HG02973 (cell line): ENCODE data around the gene ZNF700.
"Not testable (repeated sequence)": the region's sequence is repeated elsewhere in the genome, so short reads cannot be mapped to it uniquely, and the experiment has no call there.

Source experiments
- ATAC-seq: cut with Tn5 transposase; IDR thresholded peaks from one replicate; pipeline ENCODE4 v1.9.1; 2021; ENCODE audit warnings: moderate library complexity; ENCODE audit not compliant: unreplicated experiment

ZNF700 gene

DNA sequence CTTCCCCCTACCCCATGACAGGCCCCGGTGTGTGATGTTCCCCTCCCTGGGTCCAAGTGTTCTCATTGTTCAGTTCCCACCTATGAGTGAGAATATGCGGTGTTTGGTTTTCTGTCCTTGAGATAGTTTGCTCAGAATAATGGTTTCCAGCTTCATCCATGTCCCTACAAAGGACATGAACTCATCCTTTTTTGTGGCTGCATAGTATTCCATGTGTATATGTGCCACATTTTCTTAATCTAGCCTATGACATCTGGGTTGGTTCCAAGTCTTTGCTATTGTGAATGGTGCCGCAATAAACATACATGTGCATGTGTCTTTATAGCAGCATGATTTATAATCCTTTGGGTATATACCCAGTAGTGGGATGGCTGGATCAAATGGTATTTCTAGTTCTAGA lies 13.5 kb downstream of the ZNF700 start:
- not testable (repeated sequence) for ATAC-seq

GRCh38 chr19:11941361-11941887 lies 16.5 kb downstream of the ZNF700 start:
- ATAC-seq = not testable (repeated sequence)

- ATAC-seq = no peak
Measured at GRCh38 chr19:11942008-11942842, 17.3 kb downstream of the ZNF700 start.

DNA sequence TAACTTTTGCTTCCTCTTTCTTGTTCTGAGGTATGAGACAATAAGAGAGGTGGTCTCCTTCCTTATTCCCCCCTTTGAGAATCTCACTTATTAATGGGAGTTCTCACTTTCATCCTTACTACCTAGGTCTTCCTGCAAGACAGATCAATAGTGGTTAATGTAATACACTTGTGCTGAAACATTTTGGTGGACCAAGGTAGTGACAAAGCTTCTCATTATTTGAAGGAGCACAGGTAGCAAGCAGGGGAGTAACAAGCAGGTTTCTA lies 17.9 kb downstream of the ZNF700 start:
- ATAC-seq = no peak

GRCh38 chr19:11944656-11945055 lies 19.7 kb downstream of the ZNF700 start:
- ATAC-seq = no peak

- ATAC-seq = no peak
Measured at GRCh38 chr19:11948646-11949045, 23.7 kb downstream of the ZNF700 start.

- ATAC-seq = no peak
Measured at GRCh38 chr19:11949201-11949600, 24.3 kb downstream of the ZNF700 start.

DNA sequence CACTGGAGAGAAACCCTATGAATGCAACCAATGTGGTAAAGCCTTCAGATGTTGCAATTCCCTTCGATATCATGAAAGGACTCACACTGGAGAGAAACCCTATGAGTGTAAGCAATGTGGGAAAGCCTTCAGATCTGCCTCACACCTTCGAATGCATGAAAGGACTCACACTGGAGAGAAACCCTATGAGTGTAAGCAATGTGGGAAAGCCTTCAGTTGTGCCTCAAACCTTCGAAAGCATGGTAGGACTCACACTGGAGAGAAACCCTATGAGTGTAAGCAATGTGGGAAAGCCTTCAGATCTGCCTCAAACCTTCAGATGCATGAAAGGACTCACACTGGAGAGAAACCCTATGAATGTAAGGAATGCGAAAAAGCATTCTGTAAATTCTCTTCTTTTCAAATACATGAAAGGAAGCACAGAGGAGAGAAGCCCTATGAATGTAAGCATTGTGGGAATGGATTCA lies 24.7 kb downstream of the ZNF700 start:
- not testable (repeated sequence) for ATAC-seq

DNA sequence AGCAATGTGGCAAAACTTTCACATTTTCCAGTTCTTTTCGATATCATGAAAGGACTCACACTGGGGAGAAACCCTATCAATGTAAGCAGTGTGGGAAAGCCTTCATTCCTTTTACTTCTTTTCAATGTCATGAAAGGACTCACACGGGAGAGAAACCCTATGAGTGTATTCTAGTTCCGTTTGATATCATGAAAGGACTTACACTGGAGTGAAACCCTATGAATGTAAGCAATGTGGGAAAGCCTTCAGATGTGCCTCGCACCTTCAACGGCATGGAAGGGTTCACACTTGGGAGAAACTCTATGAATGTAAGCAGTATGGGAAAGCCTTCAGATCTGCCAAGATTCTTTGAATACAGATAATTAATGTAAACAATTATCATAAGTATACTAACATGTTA lies 25.4 kb downstream of the ZNF700 start:
- no peak for ATAC-seq

GRCh38 chr19:11963566-11964355 lies 38.9 kb downstream of the ZNF700 start:
- ATAC-seq = no peak

DNA sequence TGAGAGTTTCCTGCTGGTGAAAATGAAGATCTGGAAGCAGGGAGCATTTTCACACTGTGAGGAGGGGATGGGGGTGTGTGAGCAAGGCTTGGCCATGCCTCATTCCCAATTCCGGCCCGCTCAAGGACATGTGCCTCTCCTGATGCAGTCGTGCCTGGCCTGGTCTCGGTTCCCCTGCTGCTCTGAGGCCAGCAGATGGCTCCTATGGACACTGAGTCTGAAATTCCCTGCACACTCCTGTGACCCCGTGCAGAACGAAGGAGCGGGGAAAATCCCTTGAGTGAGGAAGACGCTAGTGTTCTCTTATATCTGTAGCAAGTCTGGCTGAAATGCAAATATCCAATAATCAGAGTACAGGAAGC lies 39.6 kb downstream of the ZNF700 start:
- no peak for ATAC-seq

DNA sequence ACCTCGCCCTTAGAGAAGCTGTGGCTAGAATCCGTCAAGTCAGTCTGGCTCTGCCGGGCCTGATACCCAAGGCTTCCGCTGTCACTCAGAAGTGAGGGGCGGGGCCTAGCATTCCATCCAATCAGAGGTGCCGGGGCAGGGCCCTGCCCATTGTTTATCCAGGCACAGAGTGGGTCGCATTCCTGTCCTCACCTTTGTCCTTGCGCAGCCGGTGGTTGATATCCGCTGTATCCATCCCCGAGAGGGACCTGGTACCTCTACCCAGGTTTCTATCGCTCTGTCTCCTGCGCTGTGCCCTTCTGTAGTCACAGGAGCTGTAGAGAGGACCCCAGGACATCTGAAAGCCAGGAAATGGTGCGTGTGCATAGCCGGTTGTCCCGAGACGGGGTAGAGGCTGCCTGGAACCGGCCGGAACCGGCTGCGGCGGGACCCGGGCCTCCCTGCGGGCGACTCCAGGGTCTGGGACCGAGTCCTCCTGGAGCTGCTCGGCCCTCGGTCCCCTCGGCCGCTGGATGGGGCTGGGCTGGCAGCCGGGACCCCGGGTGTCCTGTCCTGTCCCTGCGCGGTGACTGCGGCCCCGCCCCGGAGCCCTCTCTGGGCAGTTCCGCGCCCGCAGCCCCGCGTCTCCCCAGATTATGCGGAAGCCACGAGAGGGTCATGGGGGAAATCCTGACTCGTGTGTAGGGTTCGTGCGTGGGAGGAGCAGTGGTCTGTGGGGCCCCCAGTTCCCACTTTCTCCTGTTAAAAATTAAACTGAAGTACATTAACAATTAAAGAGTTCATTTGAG lies 40.1 kb downstream of the ZNF700 start, which contains the start of gene ZNF763:
TSS of gene ZNF763 (plus strand) at position 183 of the 788 bp plus-strand sequence. CDS start at position 352, 169 bp downstream.
- ATAC-seq = peak; percentile 78

GRCh38 chr19:11970174-11970573 lies 45.3 kb downstream of the ZNF700 start:
- no peak for ATAC-seq

GRCh38 chr19:11971041-11971440 lies 46.1 kb downstream of the ZNF700 start:
- no peak for ATAC-seq

DNA sequence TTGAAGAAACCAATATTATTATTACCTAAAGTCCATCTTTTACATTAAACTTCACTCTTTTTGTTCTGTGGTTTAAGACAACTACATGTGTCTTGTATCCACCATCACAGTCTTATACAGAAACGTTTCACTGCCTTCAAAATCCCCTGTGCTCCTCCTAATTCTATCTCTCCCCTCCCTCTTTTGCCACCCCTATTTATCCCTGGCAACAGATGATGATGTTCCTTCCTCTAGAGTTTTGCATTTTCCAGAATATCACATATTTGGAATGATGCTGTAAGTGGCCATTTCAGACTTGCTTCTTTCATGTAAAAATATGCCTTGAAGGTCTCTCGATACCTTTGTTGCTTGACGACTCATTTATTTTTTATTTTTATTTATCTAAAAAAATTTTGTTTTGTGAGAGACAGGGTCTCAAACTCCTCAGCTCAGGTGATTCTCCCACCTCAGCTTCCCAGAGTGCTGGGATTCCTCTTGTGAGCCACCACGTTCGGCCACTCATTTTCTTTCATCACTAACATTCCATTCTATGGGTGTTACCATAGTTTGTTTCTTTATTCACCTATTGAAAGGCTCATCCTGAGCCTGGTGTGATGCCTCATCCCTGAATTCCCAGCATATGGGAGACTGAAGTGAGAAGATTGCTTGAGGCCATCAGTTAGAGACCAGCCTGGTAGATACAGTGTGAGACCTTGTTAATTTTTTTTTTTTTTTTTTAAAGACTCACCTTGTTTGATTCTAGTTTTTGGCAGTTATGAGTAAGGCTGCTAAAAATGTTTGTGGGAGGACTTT lies 48.3 kb downstream of the ZNF700 start:
- no peak for ATAC-seq

DNA sequence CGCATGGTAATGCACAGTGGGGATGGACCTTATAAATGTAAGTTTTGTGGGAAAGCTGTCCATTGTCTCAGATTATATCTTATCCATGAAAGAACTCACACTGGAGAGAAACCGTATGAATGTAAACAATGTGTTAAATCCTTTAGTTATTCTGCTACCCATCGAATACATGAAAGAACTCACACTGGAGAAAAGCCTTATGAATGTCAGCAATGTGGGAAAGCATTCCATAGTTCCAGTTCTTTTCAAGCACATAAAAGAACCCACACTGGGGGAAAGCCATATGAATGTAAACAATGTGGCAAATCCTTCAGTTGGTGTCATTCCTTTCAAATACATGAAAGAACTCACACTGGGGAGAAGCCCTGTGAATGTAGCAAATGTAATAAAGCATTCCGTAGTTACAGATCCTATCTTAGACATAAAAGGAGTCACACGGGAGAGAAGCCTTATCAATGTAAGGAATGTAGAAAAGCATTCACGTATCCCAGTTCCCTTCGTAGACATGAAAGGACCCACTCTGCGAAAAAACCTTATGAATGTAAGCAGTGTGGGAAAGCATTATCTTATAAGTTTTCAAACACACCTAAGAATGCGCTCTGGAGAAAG lies 53.7 kb downstream of the ZNF700 start:
- no peak for ATAC-seq

- ATAC-seq = no peak
Measured at GRCh38 chr19:11979527-11979926, 54.6 kb downstream of the ZNF700 start.

GRCh38 chr19:11982526-11982925 lies 57.6 kb downstream of the ZNF700 start:
- no peak for ATAC-seq

DNA sequence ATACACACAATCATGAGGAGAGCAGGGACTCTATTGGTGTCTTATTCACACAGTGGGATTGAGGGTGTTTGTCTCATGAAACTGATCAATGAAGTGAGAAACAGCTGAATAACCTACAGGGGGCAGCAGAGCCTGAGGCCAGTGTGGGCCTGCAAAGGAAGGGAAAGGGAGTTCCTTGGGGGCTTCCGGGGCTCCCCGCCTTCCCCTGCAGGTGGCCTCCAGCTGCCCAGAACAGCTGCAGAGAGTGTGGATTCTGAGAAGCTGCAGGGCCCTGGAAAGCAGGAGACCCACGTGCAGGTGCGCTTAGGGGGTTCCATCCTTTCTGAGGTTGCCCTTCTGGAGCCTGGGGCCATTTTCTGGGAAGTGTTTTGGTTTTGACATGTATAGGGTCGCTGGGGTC lies 60.1 kb downstream of the ZNF700 start:
- no peak for ATAC-seq

- ATAC-seq = no peak
Measured at GRCh38 chr19:11986754-11987153, 61.8 kb downstream of the ZNF700 start.
